IMR-90 (cell line): ENCODE results near the gene ME2. TPM values are rescaled to one million over a fixed set of nuclear protein-coding genes. Genes with fewer than 3 reads are reported as not detected.

Experiments
- ATAC-seq: fragments of 200-7000 bp; cut with Tn5 transposase; 2 replicates; pipeline ENCODE4 v1.9.1; 2020; ENCODE audit warnings: low read depth, mild to moderate bottlenecking, moderate library complexity
- BruUV-seq: library from RNA; stranded (reverse); fragments of 400-500 nt; replicated peaks from 2 replicates; lab custom pipeline; 2021; lab: Mats Ljungman, UMichigan
- CTCF ChIA-PET: fragments of 300-600 bp; formaldehyde crosslinking; extraction: SDS; loops from one replicate; lab custom pipeline; 2021; ENCODE audit warnings: antibody characterized with exemption; lab: Yijun Ruan, JAX
- POLR2A ChIA-PET: fragments of 300-600 bp; sonication (Branson Sonifier 250); formaldehyde crosslinking; loops from one replicate; lab custom pipeline; 2022; ENCODE audit warnings: antibody characterized with exemption; ENCODE audit not compliant: unreplicated experiment; lab: Charles Lee
- DNase-seq: peaks from one replicate; pipeline ENCODE4 v3.0.0; 2013
- H2AFZ ChIP-seq: replicated peaks from 2 replicates; pipeline ENCODE3; 2013; ENCODE audit warnings: low read length, mild to moderate bottlenecking; ENCODE audit not compliant: poor library complexity
- H2AK5ac ChIP-seq: 2 replicates; pipeline ENCODE4 v1.6.1; 2013; ENCODE audit warnings: low read depth, low read length, inconsistent platforms
- H2AK9ac ChIP-seq: replicated peaks from 2 replicates; pipeline ENCODE3; 2013; ENCODE audit warnings: mild to moderate bottlenecking, low read depth, low read length, moderate library complexity; ENCODE audit not compliant: poor library complexity
- H2BK120ac ChIP-seq: 2 replicates; pipeline ENCODE4 v1.6.1; 2013; ENCODE audit warnings: low read depth, low read length, inconsistent platforms
- H2BK15ac ChIP-seq: 3 replicates; pipeline ENCODE4 v1.6.1; 2013; ENCODE audit warnings: low read depth, low read length, inconsistent platforms
- H2BK20ac ChIP-seq: 2 replicates; pipeline ENCODE4 v1.6.1; 2013; ENCODE audit warnings: low read depth, mild to moderate bottlenecking, inconsistent platforms, low read length, moderate library complexity
- H2BK5ac ChIP-seq: 2 replicates; pipeline ENCODE4 v1.6.1; 2013; ENCODE audit warnings: mild to moderate bottlenecking, low read depth, low read length, inconsistent platforms; ENCODE audit not compliant: poor library complexity, severe bottlenecking
- H3K14ac ChIP-seq: replicated peaks from 2 replicates; pipeline ENCODE4 v1.6.1; 2013; ENCODE audit warnings: low read depth, low read length, inconsistent platforms
- H3K18ac ChIP-seq: 2 replicates; pipeline ENCODE4 v1.6.1; 2013; ENCODE audit warnings: low read depth, low read length, control low read depth
- H3K23ac ChIP-seq: 2 replicates; pipeline ENCODE4 v1.6.1; 2013; ENCODE audit warnings: low read depth, low read length, inconsistent platforms
- H3K27ac ChIP-seq: 2 replicates; pipeline ENCODE4 v1.5.1; 2013; ENCODE audit warnings: mild to moderate bottlenecking, control low read depth, low read length; ENCODE audit not compliant: insufficient read depth
- H3K27me3 ChIP-seq: 2 replicates; pipeline ENCODE4 v1.6.1; 2013; ENCODE audit warnings: low read length; ENCODE audit not compliant: control insufficient read depth, insufficient read depth
- H3K36me3 ChIP-seq: 2 replicates; pipeline ENCODE4 v1.6.1; 2013; ENCODE audit warnings: low read length, mixed read lengths; ENCODE audit not compliant: control insufficient read depth, insufficient read depth
- H3K4ac ChIP-seq: 2 replicates; pipeline ENCODE4 v1.6.1; 2013; ENCODE audit warnings: low read depth, low read length, inconsistent platforms
- H3K4me1 ChIP-seq: 2 replicates; pipeline ENCODE4 v1.6.1; 2013; ENCODE audit warnings: low read length, mixed read lengths; ENCODE audit not compliant: control insufficient read depth, insufficient read depth
- H3K4me2 ChIP-seq: 2 replicates; pipeline ENCODE4 v1.6.1; 2013; ENCODE audit warnings: low read depth, mild to moderate bottlenecking, control low read depth, low read length, moderate library complexity
- H3K4me3 ChIP-seq: 2 replicates; pipeline ENCODE4 v1.5.1; 2013; ENCODE audit warnings: low read depth, mild to moderate bottlenecking, control low read depth, low read length, moderate library complexity; ENCODE audit not compliant: insufficient read depth
- H3K56ac ChIP-seq: 2 replicates; pipeline ENCODE4 v1.6.1; 2013; ENCODE audit warnings: low read length, inconsistent platforms; ENCODE audit not compliant: insufficient read depth; ENCODE audit errors: extremely low read depth
- H3K79me1 ChIP-seq, 2 experiments: 2 replicates each; pipeline ENCODE4 v1.6.1; 2013; ENCODE audit warnings: low read length in 2 of 2, inconsistent platforms in 1 of 2, low read depth in 1 of 2
- H3K9ac ChIP-seq: 2 replicates; pipeline ENCODE4 v1.6.1; 2013; ENCODE audit warnings: low read depth, low read length, control low read depth
- H3K9me1 ChIP-seq: 2 replicates; pipeline ENCODE4 v1.6.1; 2013; ENCODE audit warnings: low read length, inconsistent platforms; ENCODE audit not compliant: insufficient read depth
- H3K9me3 ChIP-seq: 2 replicates; pipeline ENCODE4 v1.6.1; 2013; ENCODE audit warnings: low read length; ENCODE audit not compliant: control insufficient read depth, insufficient read depth
- H4K20me1 ChIP-seq: 2 replicates; pipeline ENCODE4 v1.6.1; 2013; ENCODE audit warnings: low read length, inconsistent platforms; ENCODE audit not compliant: insufficient read depth
- H4K5ac ChIP-seq: 2 replicates; pipeline ENCODE4 v1.6.1; 2013; ENCODE audit warnings: mild to moderate bottlenecking, low read depth, low read length, control low read depth
- H4K8ac ChIP-seq, 2 experiments: 2 replicates each; pipeline ENCODE4 v1.6.1; 2013; ENCODE audit warnings: low read depth in 2 of 2, low read length in 2 of 2, control low read depth in 1 of 2, inconsistent platforms in 1 of 2
- H4K91ac ChIP-seq: 2 replicates; pipeline ENCODE4 v1.6.1; 2013; ENCODE audit warnings: low read depth, low read length, inconsistent platforms; ENCODE audit not compliant: insufficient read depth
- BHLHE40 ChIP-seq: fragments of 150-350 bp; IDR thresholded peaks from 2 replicates; pipeline ENCODE4 v1.6.1; 2016; ENCODE audit warnings: mild to moderate bottlenecking, low read depth, low read length
- CEBPB ChIP-seq: IDR thresholded peaks from 2 replicates; pipeline ENCODE4 v1.6.1; 2012; ENCODE audit warnings: low read depth, low read length, improper control_type of control experiment
- CHD1 ChIP-seq: IDR thresholded peaks from 2 replicates; pipeline ENCODE4 v1.6.1; 2012; ENCODE audit warnings: low read depth, low read length, improper control_type of control experiment
- FOS ChIP-seq: fragments of 150-350 bp; IDR thresholded peaks from 2 replicates; pipeline ENCODE4 v1.6.1; 2016; ENCODE audit warnings: low read depth, low read length
- MAFK ChIP-seq: IDR thresholded peaks from 2 replicates; pipeline ENCODE4 v1.6.1; 2012; ENCODE audit warnings: low read depth, low read length, improper control_type of control experiment
- MAZ ChIP-seq: IDR thresholded peaks from 2 replicates; pipeline ENCODE4 v1.6.1; 2012; ENCODE audit warnings: low read depth, mild to moderate bottlenecking, low read length, improper control_type of control experiment, moderate library complexity, borderline replicate concordance
- MXI1 ChIP-seq: IDR thresholded peaks from 2 replicates; pipeline ENCODE4 v1.6.1; 2012; ENCODE audit warnings: low read depth, mild to moderate bottlenecking, low read length, moderate library complexity, borderline replicate concordance
- NFE2L2 ChIP-seq: fragments of 150-350 bp; IDR thresholded peaks from 2 replicates; pipeline ENCODE4 v1.6.1; 2016; ENCODE audit warnings: low read depth, mild to moderate bottlenecking, low read length
- POLR2A ChIP-seq: IDR thresholded peaks from 2 replicates; pipeline ENCODE4 v1.6.1; 2012; ENCODE audit warnings: mild to moderate bottlenecking, low read depth, low read length
- RCOR1 ChIP-seq: IDR thresholded peaks from 2 replicates; pipeline ENCODE4 v1.6.1; 2012; ENCODE audit warnings: mild to moderate bottlenecking, low read length, improper control_type of control experiment; ENCODE audit not compliant: insufficient replicate concordance
- RFX5 ChIP-seq: IDR thresholded peaks from 2 replicates; pipeline ENCODE4 v1.8.0; 2012; ENCODE audit warnings: low read depth, mild to moderate bottlenecking, low read length, moderate library complexity
- SMC3 ChIP-seq: fragments of 150-350 bp; IDR thresholded peaks from 2 replicates; pipeline ENCODE4 v1.6.1; 2016; ENCODE audit warnings: low read depth, mild to moderate bottlenecking, antibody characterized with exemption, low read length, moderate library complexity
- WGBS, 2 experiments: methylation state at CpG; one replicate each; pipeline versions ENCODE4 v1.1.5 to v1.1.7; 2013; ENCODE audit warnings: missing lambda C conversion rate in 2 of 2; ENCODE audit not compliant: insufficient read length in 1 of 2; ENCODE audit errors: extremely low coverage in 2 of 2; 5-methylcytosine and 5-hydroxymethylcytosine counted together
- dilution Hi-C: fragments of 300-500 bp; cut with HindIII; formaldehyde crosslinking; loops from one replicate; pipeline ENCODE4 v1.14.3; 2018; ENCODE audit warnings: low sequenced_read_pairs; ENCODE audit not compliant: unreplicated experiment
- in situ Hi-C: fragments of 300-500 bp; cut with MboI; formaldehyde crosslinking; loops from 3 replicates; pipeline ENCODE4 v1.14.3; 2019; ENCODE audit warnings: low sequenced_read_pairs, inconsistent platforms, mixed read lengths
- intact Hi-C: fragments of 100-400 bp; cut with micrococcal nuclease; formaldehyde crosslinking; loops from 2 replicates; pipeline ENCODE4 v1.10.0; 2022
- polyA plus RNA-seq, 3 experiments: library from polyadenylated mRNA; depleted of rRNA; stranded (reverse); fragments of >200 nt; gene quantifications; 2 replicates each; pipeline ENCODE4 v1.2.3, GENCODE V29; 2012; ENCODE audit warnings: low replicate concordance in 1 of 3
- total RNA-seq: library from RNA; depleted of rRNA; stranded (reverse); fragments of >200 nt; gene quantifications from 2 replicates; pipeline ENCODE4 v1.2.3, GENCODE V29; 2012
- TF ChIP-seq, protein P1 (sequence below): fragments of 150-350 bp; IDR thresholded peaks from 2 replicates; pipeline ENCODE4 v1.6.1; 2016; ENCODE audit warnings: low read depth, mild to moderate bottlenecking, low read length, moderate library complexity, borderline replicate concordance
- TF ChIP-seq, protein P2 (sequence below): conservative IDR thresholded peaks from 2 replicates; pipeline ENCODE4 v1.5.1; 2012; ENCODE audit warnings: mild to moderate bottlenecking, low read depth, low read length, improper control_type of control experiment
- TF ChIP-seq, protein P3 (sequence below): fragments of 150-350 bp; IDR thresholded peaks from 2 replicates; pipeline ENCODE4 v1.6.1; 2017; ENCODE audit warnings: mild to moderate bottlenecking, antibody characterized with exemption, low read length, low read depth

Gene ME2
- total and polyA plus RNA-seq, 2 of the 4 experiments (the other 2 are of a cell fraction) = 29.7 to 32.6 TPM

DNA sequence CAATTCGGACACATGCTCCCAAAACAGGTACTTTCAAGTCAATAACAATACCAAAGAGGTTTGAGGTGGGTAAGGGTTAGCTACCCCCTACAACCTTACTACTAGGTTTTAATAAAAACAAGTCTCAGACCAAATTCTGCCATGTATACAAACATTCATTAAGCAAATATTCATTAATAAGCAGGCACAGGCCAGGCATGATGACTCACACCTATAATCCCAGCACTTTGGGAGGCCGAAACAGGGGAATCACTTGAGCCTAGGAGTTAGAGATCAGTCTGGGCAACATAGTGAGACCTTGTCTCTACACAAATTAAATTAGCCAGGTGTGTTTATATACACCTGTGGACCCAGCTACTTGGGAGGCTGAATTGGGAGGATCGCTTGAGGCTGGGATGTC, 77.2 kb downstream of the ME2 start:
- H2BK15ac ChIP-seq = no peak overlapping the region
- H3K23ac ChIP-seq = no peak overlapping the region
- no peak overlapping the region for H4K8ac ChIP-seq
- H3K79me1 ChIP-seq = no peaks in the 10 kb centered on the region
- H3K4me2 ChIP-seq = no peak overlapping the region
- WGBS, 2 experiments = no CpG with 5 or more reads among the region's 3 CpGs
- dilution Hi-C loops = no loop called here
- no peak overlapping the region for H3K9ac ChIP-seq
- no peak overlapping the region for H2BK5ac ChIP-seq
- no TSS peak for BruUV-seq
- H2BK20ac ChIP-seq = no peak overlapping the region
- no peak overlapping the region for H3K14ac ChIP-seq
- CTCF ChIA-PET = no interaction called here
- H2AK9ac ChIP-seq = no peak overlapping the region
- no peak overlapping the region for H4K91ac ChIP-seq
- no peaks in the 10 kb centered on the region for H3K36me3 ChIP-seq
- H3K4me1 ChIP-seq = no peaks in the 10 kb centered on the region
- intact Hi-C loops = no loop called here
- H2AK5ac ChIP-seq = no peak overlapping the region
- H3K27ac ChIP-seq = no peak overlapping the region
- H3K18ac ChIP-seq = no peak overlapping the region
- H2BK120ac ChIP-seq = no peak overlapping the region
- no peak for DNase-seq
- in situ Hi-C loops = no loop called here
- H3K27me3 ChIP-seq = peaks cover 2% of the 10 kb centered on the region; the same call in 1 of the 2 replicates
- H3K4ac ChIP-seq = no peak overlapping the region
- TF ChIP-seq NFE2L2 (no peak), POLR2A (no peak), CEBPB (no peak), CHD1 (no peak), BHLHE40 (no peak), FOS (no peak), SMC3 (no peak), MAZ (no peak), RCOR1 (no peak), MAFK (no peak), MXI1 (no peak), RFX5 (no peak)
- TF ChIP-seq, protein P1, sequence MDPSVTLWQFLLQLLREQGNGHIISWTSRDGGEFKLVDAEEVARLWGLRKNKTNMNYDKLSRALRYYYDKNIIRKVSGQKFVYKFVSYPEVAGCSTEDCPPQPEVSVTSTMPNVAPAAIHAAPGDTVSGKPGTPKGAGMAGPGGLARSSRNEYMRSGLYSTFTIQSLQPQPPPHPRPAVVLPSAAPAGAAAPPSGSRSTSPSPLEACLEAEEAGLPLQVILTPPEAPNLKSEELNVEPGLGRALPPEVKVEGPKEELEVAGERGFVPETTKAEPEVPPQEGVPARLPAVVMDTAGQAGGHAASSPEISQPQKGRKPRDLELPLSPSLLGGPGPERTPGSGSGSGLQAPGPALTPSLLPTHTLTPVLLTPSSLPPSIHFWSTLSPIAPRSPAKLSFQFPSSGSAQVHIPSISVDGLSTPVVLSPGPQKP = no peak
- TF ChIP-seq, protein P2, sequence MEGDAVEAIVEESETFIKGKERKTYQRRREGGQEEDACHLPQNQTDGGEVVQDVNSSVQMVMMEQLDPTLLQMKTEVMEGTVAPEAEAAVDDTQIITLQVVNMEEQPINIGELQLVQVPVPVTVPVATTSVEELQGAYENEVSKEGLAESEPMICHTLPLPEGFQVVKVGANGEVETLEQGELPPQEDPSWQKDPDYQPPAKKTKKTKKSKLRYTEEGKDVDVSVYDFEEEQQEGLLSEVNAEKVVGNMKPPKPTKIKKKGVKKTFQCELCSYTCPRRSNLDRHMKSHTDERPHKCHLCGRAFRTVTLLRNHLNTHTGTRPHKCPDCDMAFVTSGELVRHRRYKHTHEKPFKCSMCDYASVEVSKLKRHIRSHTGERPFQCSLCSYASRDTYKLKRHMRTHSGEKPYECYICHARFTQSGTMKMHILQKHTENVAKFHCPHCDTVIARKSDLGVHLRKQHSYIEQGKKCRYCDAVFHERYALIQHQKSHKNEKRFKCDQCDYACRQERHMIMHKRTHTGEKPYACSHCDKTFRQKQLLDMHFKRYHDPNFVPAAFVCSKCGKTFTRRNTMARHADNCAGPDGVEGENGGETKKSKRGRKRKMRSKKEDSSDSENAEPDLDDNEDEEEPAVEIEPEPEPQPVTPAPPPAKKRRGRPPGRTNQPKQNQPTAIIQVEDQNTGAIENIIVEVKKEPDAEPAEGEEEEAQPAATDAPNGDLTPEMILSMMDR = no peak
- TF ChIP-seq, protein P3, sequence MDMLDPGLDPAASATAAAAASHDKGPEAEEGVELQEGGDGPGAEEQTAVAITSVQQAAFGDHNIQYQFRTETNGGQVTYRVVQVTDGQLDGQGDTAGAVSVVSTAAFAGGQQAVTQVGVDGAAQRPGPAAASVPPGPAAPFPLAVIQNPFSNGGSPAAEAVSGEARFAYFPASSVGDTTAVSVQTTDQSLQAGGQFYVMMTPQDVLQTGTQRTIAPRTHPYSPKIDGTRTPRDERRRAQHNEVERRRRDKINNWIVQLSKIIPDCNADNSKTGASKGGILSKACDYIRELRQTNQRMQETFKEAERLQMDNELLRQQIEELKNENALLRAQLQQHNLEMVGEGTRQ = no peak
- H4K5ac ChIP-seq = no peak overlapping the region
- H3K56ac ChIP-seq = no peak overlapping the region
- H4K20me1 ChIP-seq = no peaks in the 10 kb centered on the region
- H3K4me3 ChIP-seq = no peak overlapping the region
- POLR2A ChIA-PET = no interaction called here
- H3K9me3 ChIP-seq = peaks cover under 1% of the 10 kb centered on the region; the same call in 1 of the 2 replicates
- no peaks in the 10 kb centered on the region for H3K9me1 ChIP-seq
- no peak overlapping the region for H2AFZ ChIP-seq
- ATAC-seq = no peak
